ENCODE measurements around the gene OR4C13.
"Not testable (repeated sequence)": the region's sequence is repeated elsewhere in the genome, so short reads cannot be mapped to it uniquely, and the experiment has no call there.

The OR4C13 gene

GRCh38 chr11:49952091-49952490 lies at the start of gene OR4C13:
Gene OR4C13, plus strand, starts transcription at chr11:49952391. Its CDS starts 32 bp downstream, at chr11:49952423.
- DNase-seq (ENCODE audit: low read depth): no peak

- not testable (repeated sequence) for DNase-seq (ENCODE audit: low read depth)
Measured at GRCh38 chr11:49911516-49911915, 40.7 kb upstream of the OR4C13 start.

- not testable (repeated sequence) for DNase-seq (ENCODE audit: low read depth)
Measured at GRCh38 chr11:49948701-49949100, 3.5 kb upstream of the OR4C13 start.

- DNase-seq (ENCODE audit: low read depth): not testable (repeated sequence)
Measured at GRCh38 chr11:49973439-49973838, 21.2 kb downstream of the OR4C13 start.

GRCh38 chr11:49982435-49982834 lies 30.2 kb downstream of the OR4C13 start, which contains the start of gene OR4C12:
Gene OR4C12, minus strand, starts transcription at chr11:49982535. Its CDS starts 34 bp downstream, at chr11:49982501.
- DNase-seq (ENCODE audit: low read depth): not testable (repeated sequence)

GRCh38 chr11:49995565-49995964 lies 43.4 kb downstream of the OR4C13 start:
- DNase-seq (ENCODE audit: low read depth): no peak
